Adrenal gland (tissue), 5 donors: ENCODE data around the gene POC5.

ENCODE experiments used
- POLR2A ChIP-seq, 2 donors: fragments of 450-650 bp; IDR thresholded peaks; one replicate each; pipeline ENCODE4 v1.6.1; 2017; ENCODE audit warnings: antibody characterized with exemption in 2 of 2, mild to moderate bottlenecking in 2 of 2, moderate library complexity in 1 of 2
- TF ChIP-seq, protein P1 (sequence below), 6 experiments: fragments of 450-650 bp in 4 of 6; fragments of 200-600 bp in 2 of 6; sonication (generic) in 1 of 6; IDR thresholded peaks; 1 replicate in 5 of 6; 2 replicates in 1 of 6; pipeline versions ENCODE4 v1.5.1 to v1.8.0; 2016 to 2021; ENCODE audit warnings: antibody characterized with exemption in 6 of 6, mild to moderate bottlenecking in 2 of 6, moderate library complexity in 1 of 6
- donor health status: DM: no; HTN: no; CAD: no.

DNA sequence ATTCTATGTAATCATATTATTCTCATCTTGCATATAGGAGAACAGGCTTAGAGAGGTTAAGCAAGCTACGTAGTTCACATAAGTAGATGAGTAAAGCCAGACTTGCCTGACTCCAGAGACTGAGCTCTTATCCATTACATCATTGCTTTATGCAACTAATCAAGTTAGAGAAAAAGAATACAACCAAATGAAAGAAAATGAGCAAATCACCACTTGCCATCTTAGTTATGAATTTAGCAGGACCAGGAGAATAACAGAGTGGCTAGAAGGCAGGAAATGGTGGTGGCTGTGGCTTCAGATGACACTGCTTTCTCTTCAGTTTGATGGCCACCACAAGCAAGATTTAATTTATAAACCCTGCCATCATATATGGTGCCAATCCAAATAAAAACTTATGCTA is 26.6 kb downstream of the POC5 start:
- TF ChIP-seq, protein P1, sequence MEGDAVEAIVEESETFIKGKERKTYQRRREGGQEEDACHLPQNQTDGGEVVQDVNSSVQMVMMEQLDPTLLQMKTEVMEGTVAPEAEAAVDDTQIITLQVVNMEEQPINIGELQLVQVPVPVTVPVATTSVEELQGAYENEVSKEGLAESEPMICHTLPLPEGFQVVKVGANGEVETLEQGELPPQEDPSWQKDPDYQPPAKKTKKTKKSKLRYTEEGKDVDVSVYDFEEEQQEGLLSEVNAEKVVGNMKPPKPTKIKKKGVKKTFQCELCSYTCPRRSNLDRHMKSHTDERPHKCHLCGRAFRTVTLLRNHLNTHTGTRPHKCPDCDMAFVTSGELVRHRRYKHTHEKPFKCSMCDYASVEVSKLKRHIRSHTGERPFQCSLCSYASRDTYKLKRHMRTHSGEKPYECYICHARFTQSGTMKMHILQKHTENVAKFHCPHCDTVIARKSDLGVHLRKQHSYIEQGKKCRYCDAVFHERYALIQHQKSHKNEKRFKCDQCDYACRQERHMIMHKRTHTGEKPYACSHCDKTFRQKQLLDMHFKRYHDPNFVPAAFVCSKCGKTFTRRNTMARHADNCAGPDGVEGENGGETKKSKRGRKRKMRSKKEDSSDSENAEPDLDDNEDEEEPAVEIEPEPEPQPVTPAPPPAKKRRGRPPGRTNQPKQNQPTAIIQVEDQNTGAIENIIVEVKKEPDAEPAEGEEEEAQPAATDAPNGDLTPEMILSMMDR (IDR thresholded peaks at IDR 0.05), result no peak
- no peak for TF ChIP-seq POLR2A (IDR thresholded peaks at IDR 0.05)
